ENCODE data around the gene COIL.
"Not testable (repeated sequence)": the region's sequence is repeated elsewhere in the genome, so short reads cannot be mapped to it uniquely, and the experiment has no call there.

The COIL gene, protein sequence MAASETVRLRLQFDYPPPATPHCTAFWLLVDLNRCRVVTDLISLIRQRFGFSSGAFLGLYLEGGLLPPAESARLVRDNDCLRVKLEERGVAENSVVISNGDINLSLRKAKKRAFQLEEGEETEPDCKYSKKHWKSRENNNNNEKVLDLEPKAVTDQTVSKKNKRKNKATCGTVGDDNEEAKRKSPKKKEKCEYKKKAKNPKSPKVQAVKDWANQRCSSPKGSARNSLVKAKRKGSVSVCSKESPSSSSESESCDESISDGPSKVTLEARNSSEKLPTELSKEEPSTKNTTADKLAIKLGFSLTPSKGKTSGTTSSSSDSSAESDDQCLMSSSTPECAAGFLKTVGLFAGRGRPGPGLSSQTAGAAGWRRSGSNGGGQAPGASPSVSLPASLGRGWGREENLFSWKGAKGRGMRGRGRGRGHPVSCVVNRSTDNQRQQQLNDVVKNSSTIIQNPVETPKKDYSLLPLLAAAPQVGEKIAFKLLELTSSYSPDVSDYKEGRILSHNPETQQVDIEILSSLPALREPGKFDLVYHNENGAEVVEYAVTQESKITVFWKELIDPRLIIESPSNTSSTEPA

GRCh38 chr17:56960596-56961538, at the start of gene COIL:
Gene COIL (minus strand): TSS chr17:56961050. CDS start chr17:56961019, 31 bp downstream.
- peak; percentile 87 for DNase-seq

DNA sequence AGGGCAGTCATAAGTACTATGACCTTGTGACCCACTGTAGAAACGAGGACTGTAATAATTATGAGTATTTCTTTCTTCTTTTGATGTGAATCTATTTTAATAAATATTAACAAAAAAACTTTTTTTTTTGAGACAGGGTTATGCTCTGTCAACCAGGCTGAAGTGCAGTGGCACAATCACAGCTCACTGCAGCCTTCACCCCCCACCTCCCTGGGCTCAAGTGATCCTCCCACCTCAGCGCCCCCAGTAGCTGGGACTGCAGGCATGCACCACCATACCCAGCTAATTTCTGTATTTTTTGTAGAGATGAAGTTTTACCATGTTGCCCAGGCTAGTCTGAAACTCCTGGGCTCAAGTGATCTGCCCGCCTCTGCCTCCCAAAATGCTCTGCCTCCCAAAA, 49.6 kb upstream of the COIL start:
- DNase-seq: no peak

DNA sequence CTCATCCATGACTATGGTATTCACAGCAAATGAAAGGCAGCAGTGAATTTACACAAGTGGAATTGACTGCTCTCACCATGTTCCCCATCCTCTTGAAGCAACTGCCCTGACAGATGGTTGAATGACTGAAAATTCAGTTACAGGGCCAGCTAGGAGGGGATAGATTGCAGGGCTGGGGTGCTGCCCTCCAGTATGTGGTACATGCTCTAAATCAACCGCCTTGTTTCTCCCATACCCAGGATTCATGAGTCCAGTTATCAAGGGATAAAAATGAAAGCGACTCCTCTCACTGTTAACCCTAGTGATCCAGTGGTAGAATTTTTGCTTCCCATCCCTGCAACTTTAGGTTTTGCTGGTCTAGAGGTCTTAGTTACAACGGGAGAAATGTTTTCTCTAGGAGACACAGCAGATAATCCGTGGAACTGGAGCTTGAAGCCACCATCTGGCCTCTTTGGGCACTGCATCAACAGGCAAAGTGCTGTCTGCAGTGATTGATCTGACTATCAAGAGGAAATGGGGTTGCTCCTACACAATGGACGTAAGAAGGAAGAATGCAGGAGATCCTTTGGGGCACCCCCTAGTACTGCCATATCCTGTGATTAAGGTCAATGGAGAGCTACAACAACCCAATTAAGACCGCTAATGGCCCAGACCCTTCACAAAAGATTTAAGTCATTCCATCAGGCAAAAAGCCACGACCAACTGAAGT, 49.0 kb upstream of the COIL start:
- peak; percentile 42 for DNase-seq

- no peak for DNase-seq
Observed at GRCh38 chr17:57008958-57009357, 48.1 kb upstream of the COIL start.

DNA sequence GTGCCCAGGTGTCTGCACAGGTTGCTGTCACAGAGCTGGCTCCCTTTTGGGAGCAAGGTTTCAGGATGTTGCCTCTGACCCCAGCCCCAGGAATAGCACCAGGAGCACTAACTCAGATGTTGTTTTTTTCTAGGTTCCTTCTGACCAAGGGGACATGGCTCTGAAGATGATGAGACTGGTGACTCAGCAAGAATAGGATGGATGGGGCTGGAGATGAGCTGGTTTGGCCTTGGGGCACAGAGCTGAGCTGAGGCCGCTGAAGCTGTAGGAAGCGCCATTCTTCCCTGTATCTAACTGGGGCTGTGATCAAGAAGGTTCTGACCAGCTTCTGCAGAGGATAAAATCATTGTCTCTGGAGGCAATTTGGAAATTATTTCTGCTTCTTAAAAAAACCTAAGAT, 45.2 kb upstream of the COIL start:
- DNase-seq: no peak

DNA sequence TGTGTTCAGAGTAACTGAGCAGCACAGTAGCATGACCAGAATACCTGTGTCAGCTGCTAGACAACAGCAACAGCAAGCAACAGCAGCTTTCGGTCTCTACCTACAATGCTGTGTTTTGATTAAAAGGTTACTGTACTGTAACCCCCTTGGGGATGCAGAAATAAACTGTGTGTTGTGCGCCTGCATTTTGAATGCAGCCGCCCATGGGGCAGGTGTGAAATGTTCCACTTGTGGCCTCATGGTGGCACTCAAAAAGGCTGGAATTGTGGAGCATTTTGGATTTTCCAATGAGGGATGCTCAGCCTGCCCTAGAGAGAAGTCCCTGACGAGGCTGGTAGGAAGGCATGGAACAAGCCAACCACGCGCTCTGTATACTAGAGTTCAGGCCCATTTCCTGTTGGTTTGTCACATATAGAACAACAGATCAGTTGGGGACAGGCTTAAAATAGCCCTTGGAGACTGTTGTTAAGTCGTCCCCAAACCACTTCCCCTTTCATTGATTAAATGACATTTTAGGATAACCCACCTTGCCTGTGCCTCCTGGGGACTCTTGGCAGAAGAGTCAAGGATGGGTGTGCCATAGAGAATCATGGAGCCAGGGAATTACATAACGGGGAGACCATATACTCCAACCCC, 44.2 kb upstream of the COIL start:
- no peak for DNase-seq

DNA sequence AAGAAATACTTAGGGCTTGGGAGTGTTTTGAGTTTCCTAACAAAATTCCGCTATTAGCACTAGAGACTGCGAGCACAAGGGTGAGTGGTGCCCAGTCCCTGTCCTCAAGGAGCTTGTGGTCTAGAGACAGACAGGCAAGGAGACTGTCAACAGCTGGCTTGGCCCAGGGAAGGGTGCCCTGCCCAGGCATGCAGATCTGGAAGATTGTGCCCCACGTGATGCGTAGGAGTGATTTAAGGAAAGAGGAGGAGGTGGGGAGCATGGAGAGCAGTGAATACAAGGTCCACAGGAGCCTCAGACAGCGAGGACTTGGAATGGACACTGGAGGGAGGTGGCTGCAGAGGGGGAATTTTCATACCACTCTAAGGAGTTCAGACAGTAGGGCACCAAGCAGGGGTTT, 42.1 kb upstream of the COIL start:
- DNase-seq: no peak

DNA sequence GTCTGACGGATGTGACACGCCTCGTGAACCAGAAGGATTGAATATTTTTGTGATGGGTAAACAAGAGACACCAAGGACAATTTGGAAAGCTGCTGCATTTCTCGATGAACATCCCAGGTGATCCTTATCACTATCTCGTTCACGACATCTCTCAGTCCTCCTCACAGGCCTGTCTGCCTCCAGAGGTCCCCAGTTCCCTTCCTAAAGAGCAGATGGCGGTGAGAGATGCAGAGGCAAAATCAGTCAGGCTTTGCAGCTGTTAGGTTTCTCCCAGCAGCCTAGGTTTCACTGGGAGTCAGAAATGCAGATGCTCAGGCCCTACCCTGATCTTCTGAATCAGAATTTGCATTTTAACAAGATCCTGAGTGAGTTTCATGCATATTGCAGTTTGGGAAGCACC, 40.7 kb upstream of the COIL start:
- DNase-seq: no peak

DNA sequence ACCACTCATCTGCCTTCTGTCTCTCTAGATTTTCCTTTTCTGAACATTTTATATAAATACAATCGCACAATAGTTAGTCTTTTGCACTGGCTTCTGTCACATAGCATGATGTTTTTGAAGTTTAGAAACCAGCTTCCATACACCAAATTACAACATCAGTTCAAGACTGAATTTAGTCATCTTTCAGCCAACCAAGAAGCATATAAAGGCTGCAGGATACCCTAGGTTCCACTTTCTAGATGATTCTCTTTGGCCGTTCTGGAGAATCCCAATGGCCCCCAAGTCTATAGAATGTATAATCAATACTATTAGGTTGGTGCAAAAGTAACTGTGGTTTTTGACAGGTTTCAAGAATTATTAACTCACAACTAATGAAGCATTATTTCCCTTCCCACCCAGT, 36.5 kb upstream of the COIL start:
- no peak for DNase-seq

DNA sequence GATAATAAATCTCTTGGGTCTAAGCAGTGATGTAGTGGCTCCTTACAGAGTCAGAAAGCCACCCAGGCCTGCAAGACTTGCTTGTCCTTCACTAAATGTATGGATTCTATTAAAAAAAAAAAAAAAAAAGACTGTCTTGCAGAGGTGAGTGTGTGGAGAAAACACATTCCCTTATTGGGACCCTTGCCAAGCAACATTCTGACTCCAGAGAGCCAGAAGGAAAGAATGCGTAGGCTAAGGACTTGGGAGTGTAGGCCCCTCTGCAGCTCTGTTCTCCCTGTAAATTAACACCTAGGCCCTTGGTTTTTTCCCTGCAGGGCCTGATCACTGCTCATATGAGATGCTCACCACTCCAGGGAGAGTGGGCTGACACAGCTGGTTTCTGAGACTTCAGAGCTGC, 34.9 kb upstream of the COIL start:
- no peak for DNase-seq

GRCh38 chr17:56994009-56994792, 33.4 kb upstream of the COIL start:
- DNase-seq: no peak

GRCh38 chr17:56992364-56992763, 31.5 kb upstream of the COIL start:
- DNase-seq: no peak

DNA sequence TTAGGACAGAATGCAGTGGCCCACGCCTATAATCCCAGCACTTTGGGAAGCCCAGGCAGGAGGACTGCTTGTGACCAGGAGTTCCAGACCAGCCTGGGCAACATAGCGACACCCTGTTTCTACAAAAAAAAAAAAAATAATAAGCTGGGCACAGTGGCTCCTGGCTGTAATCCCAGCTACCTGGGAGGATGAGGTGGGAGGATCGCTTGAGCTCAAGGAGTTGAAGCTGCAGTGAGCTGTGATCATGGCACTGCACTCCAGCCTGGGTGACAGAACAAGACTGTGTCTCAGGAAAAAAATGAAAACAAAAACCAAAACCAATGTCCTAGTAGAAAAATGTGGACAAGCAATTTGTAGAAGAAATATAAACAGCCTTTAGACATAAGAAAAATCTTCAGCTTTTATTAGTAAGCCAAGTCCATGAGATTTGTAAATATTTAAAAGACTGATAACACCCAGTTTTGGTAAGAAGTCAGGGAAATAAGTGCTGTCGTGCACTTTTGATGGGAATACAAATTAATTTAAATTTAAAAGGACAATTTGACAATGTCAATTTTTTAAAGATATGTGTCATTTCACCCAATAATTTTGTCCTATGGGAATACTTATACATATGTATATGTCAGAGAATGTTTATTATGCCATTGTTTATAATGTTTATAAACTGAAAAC, 28.2 kb upstream of the COIL start:
- no peak for DNase-seq

DNA sequence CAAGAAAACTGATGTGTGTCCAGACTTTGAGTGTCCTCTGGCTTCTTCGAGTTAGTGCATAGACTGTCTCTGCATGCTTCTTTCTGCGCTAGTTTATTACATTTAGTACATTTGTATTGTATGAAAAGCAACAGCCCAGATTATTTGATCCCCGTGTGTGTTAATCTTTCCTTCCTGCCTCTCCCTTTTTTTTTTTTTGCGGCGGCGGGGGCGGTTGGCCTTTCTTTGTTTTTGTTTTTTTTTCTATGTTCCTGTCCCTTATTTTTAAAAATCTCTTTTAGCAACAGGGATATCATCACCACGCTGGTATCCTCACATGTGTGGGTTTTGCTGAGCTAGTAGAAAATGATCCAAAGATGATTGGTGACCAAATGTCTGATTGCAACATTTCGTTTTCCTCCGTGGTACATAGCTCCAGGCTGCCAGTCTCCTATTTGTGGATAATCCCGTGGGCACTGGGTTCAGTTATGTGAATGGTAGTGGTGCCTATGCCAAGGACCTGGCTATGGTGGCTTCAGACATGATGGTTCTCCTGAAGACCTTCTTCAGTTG, 26.5 kb upstream of the COIL start:
- DNase-seq: no peak

DNA sequence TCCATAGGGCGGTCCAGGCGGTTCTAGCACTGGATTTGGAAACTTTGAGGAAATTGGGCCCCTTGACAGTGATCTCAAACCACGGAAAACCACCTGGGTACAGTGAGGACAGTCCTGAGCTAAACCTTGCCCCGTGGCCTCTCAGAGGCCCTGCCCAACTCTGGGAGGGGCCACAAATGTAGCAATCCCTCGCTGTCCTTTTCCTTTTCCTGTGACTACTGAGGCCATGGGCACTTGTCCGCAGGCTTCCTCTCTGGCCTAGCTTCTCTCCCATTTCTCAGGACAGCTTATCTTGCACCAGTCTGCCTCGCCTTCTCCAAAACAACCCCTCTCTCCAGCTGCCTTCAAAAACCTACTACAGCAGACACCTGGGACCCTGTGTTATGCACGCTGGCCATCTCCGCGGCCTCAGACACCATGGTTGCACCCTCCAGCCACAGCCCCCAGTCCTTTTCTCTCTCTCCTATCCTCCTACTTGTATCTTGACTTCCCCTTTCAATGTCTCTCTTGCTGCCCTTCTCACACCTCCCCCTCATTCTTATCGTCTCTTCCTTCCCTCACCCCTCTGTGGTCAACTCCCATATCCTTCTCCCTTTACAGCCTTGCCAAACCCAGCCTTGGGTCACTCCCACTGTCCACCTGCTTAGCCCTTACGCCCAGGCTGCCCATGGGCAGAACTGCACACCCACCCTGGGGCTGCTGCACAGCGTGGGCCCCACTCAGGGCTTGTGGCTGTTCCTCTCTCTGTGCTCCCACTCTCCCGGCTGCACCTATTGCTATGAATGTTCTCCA, 24.7 kb upstream of the COIL start:
- DNase-seq: no peak

DNA sequence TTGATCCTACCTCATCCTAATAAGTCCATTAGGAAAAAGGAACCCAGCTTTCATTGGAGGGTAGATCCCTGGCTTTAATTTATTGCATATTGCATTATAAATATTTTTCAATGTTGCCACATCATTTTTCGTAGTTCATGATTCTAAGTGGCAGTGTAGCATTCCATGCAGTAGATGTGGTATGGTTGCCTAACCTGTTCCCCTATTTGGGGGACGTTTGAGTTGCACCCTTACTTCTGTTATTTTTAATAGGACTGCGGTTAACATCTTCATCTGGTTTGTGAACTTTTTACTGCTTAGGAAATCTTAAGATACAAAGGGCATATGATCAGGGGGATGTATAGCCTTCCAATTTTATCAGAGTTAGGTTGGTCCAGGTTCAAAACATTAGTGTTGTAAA, 22.5 kb upstream of the COIL start:
- DNase-seq: no peak

DNA sequence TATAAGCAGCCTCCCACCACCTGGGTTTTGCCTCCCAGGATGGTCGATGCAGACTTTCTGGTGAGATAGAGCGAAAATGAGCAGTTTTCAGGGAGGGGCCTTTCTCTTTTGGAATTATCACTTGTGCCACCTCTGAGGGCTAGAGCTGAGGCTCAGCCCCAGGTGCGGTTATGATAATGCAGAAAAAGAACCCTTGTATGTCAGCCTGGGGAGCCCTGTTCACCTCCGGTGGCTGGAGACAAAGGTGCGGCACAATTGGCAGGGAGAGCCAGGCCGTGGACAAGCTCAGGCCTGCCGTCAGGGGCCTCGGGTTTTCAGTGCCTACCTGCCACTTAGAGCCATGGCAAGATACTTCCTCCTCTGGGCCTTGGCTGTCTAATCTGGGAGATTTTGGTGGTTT, 21.5 kb upstream of the COIL start:
- no peak for DNase-seq

- DNase-seq: not testable (repeated sequence)
Observed at GRCh38 chr17:56980526-56980925, 19.7 kb upstream of the COIL start.

DNA sequence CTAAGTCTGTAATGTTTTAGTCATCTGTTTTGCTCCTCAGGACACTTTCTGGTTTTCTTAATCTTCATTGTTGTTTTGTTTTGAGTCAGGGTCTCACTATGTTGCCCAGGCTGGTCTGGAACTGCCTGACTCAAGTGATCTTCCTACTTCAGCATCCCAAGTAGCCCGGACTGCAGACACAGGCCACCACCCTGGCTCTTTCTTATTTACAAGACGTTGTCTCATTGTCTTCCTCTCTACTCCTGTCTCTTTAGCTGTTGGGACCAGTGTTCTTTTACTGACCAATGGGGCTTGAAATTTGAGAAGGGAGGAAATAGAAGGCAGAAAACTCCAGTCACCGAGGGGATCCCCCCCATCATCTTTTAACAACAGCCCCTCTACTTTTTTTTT, 18.2 kb upstream of the COIL start:
- DNase-seq: no peak
